Fibroblast of upper back skin (primary cell): ENCODE measurements around the gene DLGAP4.

ENCODE experiments used
- DNase-seq: peaks from one replicate; pipeline ENCODE4 v3.0.0-alpha.2; 2013

Gene DLGAP4

DNA sequence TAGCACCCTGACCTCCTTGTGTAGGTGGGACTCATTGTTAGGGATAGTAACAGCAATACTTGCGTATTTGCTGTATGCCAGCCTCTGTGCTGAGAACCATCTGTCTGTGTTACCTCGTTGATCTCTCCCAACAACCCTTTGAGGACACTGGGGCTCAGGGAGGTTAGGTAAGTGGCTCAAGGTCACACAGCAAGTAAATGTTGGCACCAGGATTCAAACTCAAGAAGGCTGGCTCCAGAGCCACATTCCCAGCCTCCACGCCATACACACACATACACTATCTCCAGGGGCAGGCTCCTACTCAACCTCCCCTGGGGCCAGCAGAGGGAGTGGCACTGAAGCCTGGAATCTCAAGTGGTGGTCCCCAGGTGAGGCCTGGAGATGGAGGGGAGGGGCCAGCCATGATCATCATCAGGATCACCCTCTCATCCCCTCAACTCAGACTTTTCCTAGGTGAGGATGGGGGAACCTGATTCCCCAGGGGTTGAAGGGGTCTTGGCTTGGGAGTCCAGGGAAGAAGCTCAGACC lies 109.4 kb downstream of the DLGAP4 start:
- no peak for DNase-seq

- no peak for DNase-seq
These were observed 112.6 kb downstream of the DLGAP4 start for GRCh38 chr20:36418711-36419110.

- DNase-seq = no peak
These were observed 115.5 kb downstream of the DLGAP4 start for GRCh38 chr20:36421641-36422040.

DNA sequence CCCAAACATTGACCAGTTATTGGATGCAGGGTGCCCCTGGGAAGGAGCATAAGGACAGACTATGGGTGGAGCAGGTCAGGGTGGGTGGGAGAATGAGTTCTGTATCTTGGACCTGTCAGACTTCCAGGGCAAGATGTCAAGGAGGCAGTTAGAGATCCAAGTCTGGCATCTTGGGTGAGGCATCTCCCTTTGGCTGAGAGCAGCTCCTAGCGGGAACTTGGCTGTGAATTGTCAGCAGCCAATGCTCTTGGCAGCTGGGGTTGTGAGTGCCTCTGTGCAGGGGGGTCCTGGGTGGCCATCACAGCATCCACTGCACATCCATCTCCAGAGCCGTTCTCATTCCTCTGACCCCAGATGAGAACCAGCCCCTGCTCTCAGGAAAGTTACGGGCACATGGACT lies 118.2 kb downstream of the DLGAP4 start:
- DNase-seq = no peak

DNA sequence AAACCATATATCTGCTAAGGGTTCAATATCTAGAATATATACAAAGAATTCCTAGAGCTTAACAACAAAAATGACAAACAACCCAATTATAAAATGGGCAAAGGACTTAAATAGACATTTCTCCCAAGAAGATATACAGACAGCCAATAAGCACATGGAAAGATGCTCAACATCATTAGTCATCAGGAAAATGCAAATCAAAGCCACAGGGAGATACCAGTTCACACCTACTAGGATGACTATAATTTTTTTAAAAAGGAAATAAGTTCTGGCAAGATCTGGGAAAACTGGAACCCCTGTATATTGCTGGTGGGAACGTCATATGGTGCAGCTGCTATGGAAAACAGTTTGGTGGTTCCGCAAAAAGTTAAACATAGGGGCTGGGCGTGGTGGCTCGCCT lies 119.0 kb downstream of the DLGAP4 start:
- no peak for DNase-seq

GRCh38 chr20:36431604-36432003 lies 125.5 kb downstream of the DLGAP4 start:
- no peak for DNase-seq

DNA sequence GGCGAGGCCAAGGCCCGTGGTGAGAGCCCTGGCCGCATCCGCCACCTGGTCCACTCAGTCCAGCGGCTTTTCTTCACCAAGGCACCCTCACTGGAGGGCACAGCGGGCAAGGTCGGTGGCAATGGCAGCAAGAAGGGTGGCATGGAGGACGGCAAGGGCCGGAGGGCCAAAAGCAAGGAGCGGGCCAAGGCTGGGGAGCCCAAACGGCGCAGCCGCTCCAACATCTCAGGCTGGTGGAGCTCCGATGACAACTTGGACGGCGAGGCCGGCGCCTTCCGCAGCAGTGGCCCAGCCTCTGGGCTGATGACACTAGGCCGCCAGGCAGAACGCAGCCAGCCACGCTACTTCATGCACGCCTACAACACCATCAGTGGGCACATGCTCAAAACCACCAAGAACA lies 126.0 kb downstream of the DLGAP4 start:
- DNase-seq = no peak

GRCh38 chr20:36434383-36434782 lies 128.2 kb downstream of the DLGAP4 start:
- no peak for DNase-seq

DNA sequence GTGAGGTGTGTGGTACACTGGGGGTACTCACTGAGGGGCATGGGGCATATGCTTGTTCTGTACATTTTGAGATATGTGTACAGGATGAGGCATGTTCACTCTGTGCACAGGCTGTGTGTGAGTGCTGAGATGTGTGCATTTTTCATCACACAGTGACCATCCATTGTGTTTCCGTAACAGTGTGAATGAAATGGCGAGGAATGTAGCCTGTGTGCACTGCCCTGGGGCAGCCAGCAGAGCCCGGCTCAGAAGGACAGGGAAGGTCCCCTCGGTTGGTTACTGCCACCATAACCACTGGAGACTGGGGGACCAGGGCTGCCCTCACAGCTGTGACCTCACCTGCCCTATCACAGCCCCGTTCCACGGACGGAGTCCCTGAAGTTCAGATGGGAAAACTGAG lies 129.0 kb downstream of the DLGAP4 start:
- DNase-seq = no peak

DNA sequence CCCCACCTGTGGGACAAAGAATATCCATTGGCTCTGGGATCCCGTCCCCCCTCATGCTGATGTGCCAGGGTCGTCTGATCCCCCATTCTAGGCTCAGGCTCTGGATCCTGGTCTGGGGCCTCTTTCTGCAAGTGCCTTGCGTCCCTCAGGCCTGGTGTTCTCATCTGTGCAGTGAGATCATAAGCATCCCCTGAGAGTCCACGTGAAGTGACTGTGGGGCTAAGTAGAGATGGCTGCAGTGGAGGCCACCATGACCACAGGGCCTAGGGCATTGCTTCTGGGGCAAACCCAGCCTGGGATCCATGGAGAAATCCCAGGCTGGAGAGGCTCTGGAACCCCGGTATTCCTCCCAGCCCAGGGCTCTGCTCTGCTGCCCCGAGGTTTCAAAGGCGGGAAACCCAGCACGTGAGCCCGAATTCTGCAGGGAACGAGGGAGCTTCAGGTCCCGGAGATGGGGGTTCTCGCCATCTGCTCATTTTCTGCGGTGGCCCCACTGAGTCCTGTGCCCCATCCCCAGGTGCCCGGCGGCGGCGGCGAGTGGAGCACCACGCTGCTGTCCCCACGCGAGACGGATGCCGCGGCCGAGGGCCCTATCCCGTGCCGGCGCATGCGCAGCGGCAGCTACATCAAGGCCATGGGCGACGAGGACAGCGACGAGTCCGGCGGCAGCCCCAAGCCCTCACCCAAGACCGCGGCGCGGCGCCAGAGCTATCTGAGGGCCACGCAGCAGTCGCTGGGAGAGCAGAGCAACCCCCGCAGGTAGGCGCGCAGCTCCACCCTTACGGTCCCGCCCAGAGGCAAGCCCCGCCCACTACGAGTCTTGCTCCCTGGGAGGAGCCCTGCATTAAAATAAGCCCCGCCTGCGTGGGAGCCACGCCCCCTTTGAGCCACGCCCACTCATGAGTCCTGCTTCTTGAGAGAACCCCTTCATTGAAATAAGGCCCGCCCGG lies 129.7 kb downstream of the DLGAP4 start:
- DNase-seq = peak; percentile 50

DNA sequence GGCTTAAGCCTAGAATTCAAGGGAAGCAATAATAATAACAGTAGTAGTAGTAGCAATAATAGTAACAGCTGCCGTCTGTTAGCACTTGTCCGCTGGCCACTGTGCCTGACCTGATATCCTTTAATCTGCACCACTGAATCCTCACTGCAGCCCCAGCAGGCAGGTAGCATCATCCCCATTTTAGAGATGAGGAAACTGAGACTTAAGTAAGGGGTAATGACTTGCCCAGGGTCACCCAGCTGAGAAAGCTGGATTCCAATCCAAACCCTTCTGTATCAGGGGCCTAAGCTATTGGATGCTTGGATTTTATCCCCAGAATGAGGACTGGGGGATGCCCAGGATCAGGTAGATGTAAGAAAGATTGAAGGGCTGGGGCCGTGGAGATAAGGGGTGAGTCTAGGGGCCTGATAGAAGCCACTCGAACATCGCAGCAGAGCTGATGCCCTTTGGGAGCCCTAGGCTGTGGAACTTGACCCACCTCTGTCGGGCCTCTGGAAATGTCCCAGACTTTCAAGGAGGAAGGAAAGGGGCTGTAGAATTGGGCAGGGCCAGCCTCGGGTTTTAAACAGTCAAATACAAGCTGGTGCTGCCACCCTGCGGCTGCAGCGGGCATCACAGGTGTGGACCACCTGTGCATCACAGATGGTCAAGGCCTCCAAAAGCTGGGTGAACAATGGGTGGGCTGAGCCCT lies 133.0 kb downstream of the DLGAP4 start:
- DNase-seq = peak; percentile 48

GRCh38 chr20:36439731-36440072 lies 133.6 kb downstream of the DLGAP4 start:
- DNase-seq = no peak

GRCh38 chr20:36440370-36441026 lies 134.4 kb downstream of the DLGAP4 start:
- no peak for DNase-seq

DNA sequence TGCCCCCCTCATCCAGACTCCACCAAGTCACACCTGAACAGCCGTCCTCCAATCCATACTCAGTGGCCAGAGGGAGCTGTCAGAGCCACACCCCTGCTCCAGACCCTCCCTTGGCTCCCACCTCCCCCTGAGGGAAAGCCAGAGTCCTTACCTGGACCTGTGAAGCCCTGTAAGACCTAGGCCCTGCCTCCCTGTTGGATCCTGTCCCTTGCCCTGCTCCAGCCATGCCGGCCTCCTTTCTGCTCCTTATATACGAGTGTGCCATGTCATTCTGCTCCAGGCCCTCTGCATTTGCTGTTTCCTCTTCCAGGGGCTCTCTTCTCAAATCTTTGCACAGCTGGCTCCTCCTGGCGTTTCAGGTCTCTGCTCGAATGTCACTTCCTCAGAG lies 134.9 kb downstream of the DLGAP4 start:
- DNase-seq = no peak

GRCh38 chr20:36441416-36441815 lies 135.3 kb downstream of the DLGAP4 start:
- no peak for DNase-seq

GRCh38 chr20:36445847-36446246 lies 139.7 kb downstream of the DLGAP4 start:
- no peak for DNase-seq

DNA sequence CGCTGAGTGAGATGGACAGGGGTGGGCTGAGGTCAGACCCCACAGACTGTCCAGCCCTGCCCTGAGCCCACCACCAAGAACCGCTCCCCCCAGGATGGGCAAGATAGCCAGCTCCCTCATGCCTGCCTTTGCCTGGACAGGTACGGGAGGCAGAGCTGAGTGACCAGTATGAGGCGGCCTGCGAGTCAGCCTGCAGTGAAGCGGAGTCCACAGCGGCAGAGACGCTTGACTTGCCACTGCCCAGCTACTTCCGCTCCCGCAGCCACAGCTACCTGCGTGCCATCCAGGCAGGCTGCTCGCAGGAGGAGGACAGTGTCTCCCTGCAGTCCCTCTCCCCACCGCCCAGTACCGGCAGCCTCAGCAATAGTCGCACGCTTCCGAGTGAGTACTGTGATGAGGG lies 140.4 kb downstream of the DLGAP4 start:
- no peak for DNase-seq

GRCh38 chr20:36447101-36447500 lies 141.0 kb downstream of the DLGAP4 start:
- no peak for DNase-seq

GRCh38 chr20:36449663-36450062 lies 143.5 kb downstream of the DLGAP4 start:
- no peak for DNase-seq

GRCh38 chr20:36454332-36454697 lies 148.2 kb downstream of the DLGAP4 start:
- DNase-seq = no peak

GRCh38 chr20:36454698-36455427 lies 148.7 kb downstream of the DLGAP4 start:
- no peak for DNase-seq

GRCh38 chr20:36455972-36456625 lies 150.0 kb downstream of the DLGAP4 start:
- DNase-seq = no peak
